Lower lobe of right lung (tissue), 2 donors: Measurements from ENCODE around the gene SUOX. TPM values are rescaled to one million over a fixed set of nuclear protein-coding genes. Genes with fewer than 3 reads are reported as not detected.

Source experiments
- ATAC-seq, 2 donors: fragments of 200-7000 bp; cut with Tn5 transposase; one replicate each; pipeline ENCODE4 v1.9.1; 2020 to 2022; ENCODE audit warnings: mild to moderate bottlenecking in 2 of 2, moderate library complexity in 2 of 2
- DNase-seq: peaks from one replicate; pipeline ENCODE4 v3.0.0-alpha.2; 2020
- H3K27ac ChIP-seq: fragments of 200-600 bp; one replicate; pipeline ENCODE4 v1.8.0; 2022
- H3K27me3 ChIP-seq: fragments of 200-600 bp; one replicate; pipeline ENCODE4 v1.8.0; 2022; ENCODE audit warnings: low read depth
- H3K36me3 ChIP-seq: fragments of 200-600 bp; one replicate; pipeline ENCODE4 v1.8.0; 2022; ENCODE audit warnings: mild to moderate bottlenecking
- H3K4me1 ChIP-seq: fragments of 200-600 bp; one replicate; pipeline ENCODE4 v1.8.0; 2022
- H3K4me3 ChIP-seq: fragments of 200-600 bp; one replicate; pipeline ENCODE4 v1.8.0; 2022; ENCODE audit warnings: mild to moderate bottlenecking
- H3K9me3 ChIP-seq: fragments of 200-600 bp; one replicate; pipeline ENCODE4 v1.8.0; 2022
- CTCF ChIP-seq: fragments of 200-600 bp; IDR thresholded peaks from one replicate; pipeline ENCODE4 v1.8.0; 2022; ENCODE audit warnings: antibody characterized with exemption, mild to moderate bottlenecking
- intact Hi-C: fragments of 100-400 bp; cut with DNase I; formaldehyde crosslinking; loops from one replicate; pipeline ENCODE4 v1.11.0; 2022
- total RNA-seq: library from RNA; stranded (reverse); fragmentation: NEBNext Ultra II Directional; extraction: Animal tissue kit (Norgen Biotek cat#: 25700); gene quantifications from one replicate; pipeline ENCODE4 v1.2.1, GENCODE V29; 2021
- donor health status: DM: no; HTN: yes; CAD: no; lungs with severe emphysema.

SUOX gene
- total RNA-seq, 1 donor from 2014 or later: 23.3 TPM

GRCh38 chr12:55972042-55972441 lies 25.0 kb upstream of the SUOX start:
- H3K27me3 ChIP-seq: no peaks in the 10 kb centered on the region
- peak overlapping the region; percentile 59 for H3K4me3 ChIP-seq
- peak in 1 of 2 donors; percentile 11 for ATAC-seq
- no peak for DNase-seq
- H3K27ac ChIP-seq: peak overlapping the region; percentile 89
- peaks cover 1% of the 10 kb centered on the region for H3K36me3 ChIP-seq
- intact Hi-C loops: no loop called here
- H3K4me1 ChIP-seq: peaks cover 52% of the 10 kb centered on the region
- no peak for TF ChIP-seq CTCF
- H3K9me3 ChIP-seq: no peaks in the 10 kb centered on the region

DNA sequence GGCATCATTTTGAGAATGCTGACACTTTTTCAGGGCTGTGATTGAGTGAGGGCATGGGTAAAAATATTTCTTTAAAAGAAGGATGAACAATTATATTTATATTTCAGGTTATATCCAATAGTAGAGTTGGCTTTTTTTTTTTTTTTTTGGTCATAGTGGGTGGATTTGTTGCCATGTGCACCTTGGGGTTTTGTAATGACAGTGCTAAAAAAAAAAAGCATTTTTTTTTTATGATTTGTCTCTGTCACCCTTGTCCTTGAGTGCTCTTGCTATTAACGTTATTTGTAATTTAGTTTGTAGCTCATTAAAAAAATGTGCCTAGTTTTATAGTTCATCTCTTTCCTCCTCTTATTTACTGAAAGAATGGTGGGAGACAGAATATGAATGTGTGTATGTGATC lies 24.6 kb upstream of the SUOX start:
- Histone ChIP-seq H3K27me3 (no peaks in the 10 kb centered on the region), H3K9me3 (no peaks in the 10 kb centered on the region), H3K36me3 (peaks cover 5% of the 10 kb centered on the region), H3K27ac (peak overlapping the region; percentile 89), H3K4me1 (peaks cover 52% of the 10 kb centered on the region), H3K4me3 (peak overlapping the region; percentile 59)
- DNase-seq: no peak
- ATAC-seq: no peak
- intact Hi-C loops: no loop called here
- TF ChIP-seq CTCF: no peak

- Histone ChIP-seq H3K36me3 (peaks cover 6% of the 10 kb centered on the region), H3K27me3 (no peaks in the 10 kb centered on the region)
- intact Hi-C loops: no loop called here
These were observed 24.0 kb upstream of the SUOX start for GRCh38 chr12:55972911-55973598.

DNA sequence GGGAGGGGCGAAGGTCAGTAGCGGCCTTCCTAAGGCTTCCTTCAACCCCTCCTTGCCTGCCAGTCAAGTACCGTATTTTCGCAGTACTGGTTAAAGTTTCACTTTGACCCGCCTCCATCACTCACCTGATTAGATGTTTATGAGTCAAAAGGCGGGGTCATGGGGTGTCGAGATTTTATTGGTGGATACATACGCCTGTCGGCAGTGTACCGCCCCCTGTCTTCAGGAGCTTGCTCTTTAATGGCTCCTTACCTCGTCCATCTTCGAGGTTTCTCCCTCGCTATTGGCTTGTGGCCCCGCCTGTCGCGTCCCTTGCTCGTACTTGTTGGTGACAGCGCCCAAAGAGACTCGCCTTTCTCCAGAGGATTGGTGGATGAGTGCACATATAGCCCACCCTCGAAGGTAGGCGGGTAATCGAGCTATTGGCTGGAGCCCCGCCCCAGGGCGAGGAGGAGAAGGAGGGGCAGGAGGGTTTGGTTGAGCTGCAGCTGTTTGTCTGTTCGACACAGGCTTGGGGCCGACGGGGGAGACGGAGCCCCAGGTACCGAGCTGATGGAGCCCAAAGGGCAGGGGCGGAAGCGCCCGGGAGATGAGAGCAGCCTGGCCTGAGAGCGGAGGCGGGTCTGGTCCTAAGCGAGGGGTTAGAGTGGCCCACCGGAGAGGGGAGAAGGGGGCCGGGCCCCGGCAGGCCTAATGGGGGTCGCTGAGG lies 23.3 kb upstream of the SUOX start, which contains the start of gene RAB5B:
TSS of gene RAB5B (plus strand) at position 480 of the 709 bp plus-strand sequence. CDS start 12,883 bp downstream, outside the sequence.
- Histone ChIP-seq H3K4me1 (peaks cover 56% of the 10 kb centered on the region), H3K4me3 (peak within 1 kb of the TSS; percentile 92), H3K36me3 (peaks cover 6% of the 10 kb centered on the region), H3K9me3 (no peaks in the 10 kb centered on the region), H3K27ac (peak within 1 kb of the TSS; percentile 97), H3K27me3 (no peaks in the 10 kb centered on the region)
- DNase-seq (peak; percentile 99), ATAC-seq (peak; percentile 95 to 96)
- TF ChIP-seq CTCF: no peak
- intact Hi-C loops: no loop called here

More at GRCh38 chr12:55972911-55973598, 24.0 kb upstream of the SUOX start:
- peak; percentile 1 to 2 for ATAC-seq
- no peak for DNase-seq
- Histone ChIP-seq H3K27ac (peak overlapping the region; percentile 89), H3K9me3 (no peaks in the 10 kb centered on the region), H3K4me1 (peaks cover 52% of the 10 kb centered on the region), H3K4me3 (peak overlapping the region; percentile 59)
- TF ChIP-seq CTCF: no peak

DNA sequence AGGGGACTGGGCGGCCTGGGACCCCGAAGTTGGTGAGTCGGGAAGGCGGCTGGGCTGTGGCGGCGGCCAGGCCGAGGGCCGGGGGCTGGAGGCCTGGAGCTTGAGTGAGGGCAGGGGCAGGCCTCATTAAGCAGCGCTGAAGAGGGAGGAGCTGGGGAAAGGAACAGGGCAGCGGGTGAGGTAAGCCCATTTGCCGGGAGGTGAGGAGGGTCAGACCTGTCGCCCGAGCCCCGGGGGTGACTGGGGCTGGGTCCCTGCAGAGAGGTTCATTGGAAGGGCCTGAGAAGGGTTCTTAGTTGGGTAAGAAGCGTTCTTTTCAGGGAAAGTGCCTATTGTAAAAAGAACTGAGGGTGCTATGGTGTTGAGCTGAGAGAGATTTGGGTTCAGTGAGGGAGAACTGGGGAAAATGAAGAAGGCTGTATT lies 22.8 kb upstream of the SUOX start:
- Histone ChIP-seq H3K4me3 (peak overlapping the region; percentile 92), H3K36me3 (peaks cover 6% of the 10 kb centered on the region), H3K27me3 (no peaks in the 10 kb centered on the region), H3K4me1 (peaks cover 62% of the 10 kb centered on the region), H3K27ac (peak overlapping the region; percentile 97), H3K9me3 (no peaks in the 10 kb centered on the region)
- ATAC-seq (peak; percentile 70 to 72), DNase-seq (peak; percentile 78)
- intact Hi-C loops: no loop called here
- TF ChIP-seq CTCF: no peak
